PFSK-1 (cell line): ENCODE results near the gene IGDCC3.

Source experiments
- FOXP2 ChIP-seq: optimal IDR thresholded peaks from 2 replicates; pipeline ENCODE3; 2011; ENCODE audit warnings: borderline replicate concordance, control low read depth, inconsistent platforms; ENCODE audit not compliant: insufficient read depth; ENCODE audit errors: extremely low read length, extremely low read depth
- POLR2AphosphoS5 ChIP-seq: IDR thresholded peaks from 2 replicates; pipeline ENCODE4 v1.6.1; 2012; ENCODE audit warnings: low read depth, mild to moderate bottlenecking, control low read depth, low read length, moderate library complexity
- REST ChIP-seq, 2 experiments: IDR thresholded peaks; 2 replicates each; pipeline versions ENCODE4 v1.6.1 to v1.8.0; 2011 to 2012; ENCODE audit warnings: low read depth in 2 of 2, low read length in 2 of 2, control low read depth in 1 of 2, inconsistent platforms in 1 of 2, mild to moderate bottlenecking in 1 of 2, moderate library complexity in 1 of 2; ENCODE audit not compliant: insufficient read depth in 1 of 2
- SIN3A ChIP-seq: IDR thresholded peaks from 2 replicates; pipeline ENCODE4 v1.6.1; 2012; ENCODE audit warnings: mild to moderate bottlenecking, low read length, moderate library complexity, borderline replicate concordance; ENCODE audit not compliant: insufficient read depth
- TAF1 ChIP-seq: IDR thresholded peaks from 2 replicates; pipeline ENCODE4 v1.6.1; 2012; ENCODE audit warnings: low read length, control low read depth, borderline replicate concordance; ENCODE audit not compliant: insufficient read depth

IGDCC3 gene

GRCh38 chr15:65369651-65370050 is 8.2 kb downstream of the IGDCC3 start:
- no peak for TF ChIP-seq TAF1
- no peak for TF ChIP-seq POLR2AphosphoS5
- TF ChIP-seq SIN3A = no peak
- no peak for TF ChIP-seq FOXP2
- TF ChIP-seq REST (IDR thresholded peaks at IDR 0.05; ENCODE audit: insufficient read depth in 1 of 2, low read depth in 2 of 2, low read length in 2 of 2) = no peak

GRCh38 chr15:65369212-65369547 is 8.6 kb downstream of the IGDCC3 start:
- TF ChIP-seq FOXP2 (no peak), REST (IDR thresholded peaks at IDR 0.05; ENCODE audit: insufficient read depth in 1 of 2, low read depth in 2 of 2, low read length in 2 of 2) (no peak), SIN3A (no peak), POLR2AphosphoS5 (no peak), TAF1 (no peak)

GRCh38 chr15:65368302-65369211 is 9.2 kb downstream of the IGDCC3 start:
- TF ChIP-seq REST (IDR thresholded peaks at IDR 0.05; ENCODE audit: insufficient read depth in 1 of 2, low read depth in 2 of 2, low read length in 2 of 2) = no peak
- no peak for TF ChIP-seq POLR2AphosphoS5
- TF ChIP-seq FOXP2 = no peak
- no peak for TF ChIP-seq TAF1
- no peak for TF ChIP-seq SIN3A

- no peak for TF ChIP-seq TAF1
- no peak for TF ChIP-seq FOXP2
Observed at GRCh38 chr15:65366122-65366892, 11.5 kb downstream of the IGDCC3 start.

GRCh38 chr15:65365229-65365628 is 12.6 kb downstream of the IGDCC3 start:
- TF ChIP-seq POLR2AphosphoS5 (no peak), REST (IDR thresholded peaks at IDR 0.05; ENCODE audit: insufficient read depth in 1 of 2, low read depth in 2 of 2, low read length in 2 of 2) (no peak), FOXP2 (no peak), SIN3A (no peak), TAF1 (no peak)
